K562 (cell line): ENCODE measurements around the gene STAT4.

Experiments used
- CTCF ChIP-seq, 3 experiments: IDR thresholded peaks in 2 of 3; conservative IDR thresholded peaks in 1 of 3; 2 replicates each; pipeline ENCODE4 v1.5.1; 2011 to 2012; ENCODE audit warnings: low read length in 3 of 3, mild to moderate bottlenecking in 3 of 3, control low read depth in 2 of 3, improper control_type of control experiment in 1 of 3, inconsistent platforms in 1 of 3, low read depth in 1 of 3, mixed read lengths in 1 of 3, moderate library complexity in 1 of 3; ENCODE audit not compliant: insufficient read depth in 2 of 3
- IRF2 ChIP-seq: sonication (generic); formaldehyde crosslinking; IDR thresholded peaks from 2 replicates; pipeline ENCODE4 v1.8.1; 2022; ENCODE audit warnings: mild to moderate bottlenecking, missing genetic modification reagents
- LEF1 ChIP-seq: fragments of 450-650 bp; IDR thresholded peaks from 2 replicates; pipeline ENCODE4 v1.6.1; 2016; ENCODE audit warnings: mild to moderate bottlenecking
- NFYB ChIP-seq: IDR thresholded peaks from 2 replicates; pipeline ENCODE4 v1.6.1; 2011; ENCODE audit warnings: mild to moderate bottlenecking, moderate library complexity; ENCODE audit not compliant: insufficient read length; ENCODE audit errors: extremely low read depth
- XRCC4 ChIP-seq: IDR thresholded peaks from one replicate; pipeline ENCODE4 v1.6.1; 2011; ENCODE audit not compliant: insufficient read depth, insufficient read length; ENCODE audit errors: extremely low read depth
- ZBTB33 ChIP-seq: sonication (generic); formaldehyde crosslinking; IDR thresholded peaks from 2 replicates; pipeline ENCODE4 v1.8.1; 2023; ENCODE audit warnings: mild to moderate bottlenecking, missing genetic modification reagents
- ZNF184 ChIP-seq: sonication (generic); formaldehyde crosslinking; IDR thresholded peaks from 2 replicates; pipeline ENCODE4 v1.5.0; 2020; ENCODE audit warnings: missing genetic modification reagents

- TF ChIP-seq XRCC4 = no peak
- TF ChIP-seq CTCF (IDR thresholded peaks at IDR 0.05 in 2 of 3, conservative IDR thresholded peaks at IDR 0.05 in 1 of 3; ENCODE audit: insufficient read depth in 2 of 3, low read depth in 1 of 3, low read length in 3 of 3) = no peak
- TF ChIP-seq NFYB = no peak
- TF ChIP-seq LEF1 = no peak
- no peak for TF ChIP-seq ZBTB33 (CRISPR knock-in tag)
- TF ChIP-seq ZNF184 (CRISPR knock-in tag) = no peak
- TF ChIP-seq IRF2 (CRISPR knock-in tag) = no peak
Observed at GRCh38 chr2:190999058-190999457, 151.7 kb downstream of the STAT4 start.
